ENCODE data around the gene ADH6. TPM values are rescaled to one million over a fixed set of nuclear protein-coding genes. Genes with fewer than 3 reads are reported as not detected.

Gene ADH6
- total and polyA plus RNA-seq, 2 of the 8 experiments (the other 6 are each of a cell fraction or from before 2014, with no cell fraction given) = not detected

GRCh38 chr4:99157478-99157935 is 61.5 kb downstream of the ADH6 start (continued):
- TF ChIP-seq, protein P1, sequence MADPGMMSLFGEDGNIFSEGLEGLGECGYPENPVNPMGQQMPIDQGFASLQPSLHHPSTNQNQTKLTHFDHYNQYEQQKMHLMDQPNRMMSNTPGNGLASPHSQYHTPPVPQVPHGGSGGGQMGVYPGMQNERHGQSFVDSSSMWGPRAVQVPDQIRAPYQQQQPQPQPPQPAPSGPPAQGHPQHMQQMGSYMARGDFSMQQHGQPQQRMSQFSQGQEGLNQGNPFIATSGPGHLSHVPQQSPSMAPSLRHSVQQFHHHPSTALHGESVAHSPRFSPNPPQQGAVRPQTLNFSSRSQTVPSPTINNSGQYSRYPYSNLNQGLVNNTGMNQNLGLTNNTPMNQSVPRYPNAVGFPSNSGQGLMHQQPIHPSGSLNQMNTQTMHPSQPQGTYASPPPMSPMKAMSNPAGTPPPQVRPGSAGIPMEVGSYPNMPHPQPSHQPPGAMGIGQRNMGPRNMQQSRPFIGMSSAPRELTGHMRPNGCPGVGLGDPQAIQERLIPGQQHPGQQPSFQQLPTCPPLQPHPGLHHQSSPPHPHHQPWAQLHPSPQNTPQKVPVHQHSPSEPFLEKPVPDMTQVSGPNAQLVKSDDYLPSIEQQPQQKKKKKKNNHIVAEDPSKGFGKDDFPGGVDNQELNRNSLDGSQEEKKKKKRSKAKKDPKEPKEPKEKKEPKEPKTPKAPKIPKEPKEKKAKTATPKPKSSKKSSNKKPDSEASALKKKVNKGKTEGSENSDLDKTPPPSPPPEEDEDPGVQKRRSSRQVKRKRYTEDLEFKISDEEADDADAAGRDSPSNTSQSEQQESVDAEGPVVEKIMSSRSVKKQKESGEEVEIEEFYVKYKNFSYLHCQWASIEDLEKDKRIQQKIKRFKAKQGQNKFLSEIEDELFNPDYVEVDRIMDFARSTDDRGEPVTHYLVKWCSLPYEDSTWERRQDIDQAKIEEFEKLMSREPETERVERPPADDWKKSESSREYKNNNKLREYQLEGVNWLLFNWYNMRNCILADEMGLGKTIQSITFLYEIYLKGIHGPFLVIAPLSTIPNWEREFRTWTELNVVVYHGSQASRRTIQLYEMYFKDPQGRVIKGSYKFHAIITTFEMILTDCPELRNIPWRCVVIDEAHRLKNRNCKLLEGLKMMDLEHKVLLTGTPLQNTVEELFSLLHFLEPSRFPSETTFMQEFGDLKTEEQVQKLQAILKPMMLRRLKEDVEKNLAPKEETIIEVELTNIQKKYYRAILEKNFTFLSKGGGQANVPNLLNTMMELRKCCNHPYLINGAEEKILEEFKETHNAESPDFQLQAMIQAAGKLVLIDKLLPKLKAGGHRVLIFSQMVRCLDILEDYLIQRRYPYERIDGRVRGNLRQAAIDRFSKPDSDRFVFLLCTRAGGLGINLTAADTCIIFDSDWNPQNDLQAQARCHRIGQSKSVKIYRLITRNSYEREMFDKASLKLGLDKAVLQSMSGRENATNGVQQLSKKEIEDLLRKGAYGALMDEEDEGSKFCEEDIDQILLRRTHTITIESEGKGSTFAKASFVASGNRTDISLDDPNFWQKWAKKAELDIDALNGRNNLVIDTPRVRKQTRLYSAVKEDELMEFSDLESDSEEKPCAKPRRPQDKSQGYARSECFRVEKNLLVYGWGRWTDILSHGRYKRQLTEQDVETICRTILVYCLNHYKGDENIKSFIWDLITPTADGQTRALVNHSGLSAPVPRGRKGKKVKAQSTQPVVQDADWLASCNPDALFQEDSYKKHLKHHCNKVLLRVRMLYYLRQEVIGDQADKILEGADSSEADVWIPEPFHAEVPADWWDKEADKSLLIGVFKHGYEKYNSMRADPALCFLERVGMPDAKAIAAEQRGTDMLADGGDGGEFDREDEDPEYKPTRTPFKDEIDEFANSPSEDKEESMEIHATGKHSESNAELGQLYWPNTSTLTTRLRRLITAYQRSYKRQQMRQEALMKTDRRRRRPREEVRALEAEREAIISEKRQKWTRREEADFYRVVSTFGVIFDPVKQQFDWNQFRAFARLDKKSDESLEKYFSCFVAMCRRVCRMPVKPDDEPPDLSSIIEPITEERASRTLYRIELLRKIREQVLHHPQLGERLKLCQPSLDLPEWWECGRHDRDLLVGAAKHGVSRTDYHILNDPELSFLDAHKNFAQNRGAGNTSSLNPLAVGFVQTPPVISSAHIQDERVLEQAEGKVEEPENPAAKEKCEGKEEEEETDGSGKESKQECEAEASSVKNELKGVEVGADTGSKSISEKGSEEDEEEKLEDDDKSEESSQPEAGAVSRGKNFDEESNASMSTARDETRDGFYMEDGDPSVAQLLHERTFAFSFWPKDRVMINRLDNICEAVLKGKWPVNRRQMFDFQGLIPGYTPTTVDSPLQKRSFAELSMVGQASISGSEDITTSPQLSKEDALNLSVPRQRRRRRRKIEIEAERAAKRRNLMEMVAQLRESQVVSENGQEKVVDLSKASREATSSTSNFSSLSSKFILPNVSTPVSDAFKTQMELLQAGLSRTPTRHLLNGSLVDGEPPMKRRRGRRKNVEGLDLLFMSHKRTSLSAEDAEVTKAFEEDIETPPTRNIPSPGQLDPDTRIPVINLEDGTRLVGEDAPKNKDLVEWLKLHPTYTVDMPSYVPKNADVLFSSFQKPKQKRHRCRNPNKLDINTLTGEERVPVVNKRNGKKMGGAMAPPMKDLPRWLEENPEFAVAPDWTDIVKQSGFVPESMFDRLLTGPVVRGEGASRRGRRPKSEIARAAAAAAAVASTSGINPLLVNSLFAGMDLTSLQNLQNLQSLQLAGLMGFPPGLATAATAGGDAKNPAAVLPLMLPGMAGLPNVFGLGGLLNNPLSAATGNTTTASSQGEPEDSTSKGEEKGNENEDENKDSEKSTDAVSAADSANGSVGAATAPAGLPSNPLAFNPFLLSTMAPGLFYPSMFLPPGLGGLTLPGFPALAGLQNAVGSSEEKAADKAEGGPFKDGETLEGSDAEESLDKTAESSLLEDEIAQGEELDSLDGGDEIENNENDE (IDR thresholded peaks at IDR 0.05; ENCODE audit: insufficient replicate concordance, low read length) = no peak
- TF ChIP-seq EGR1 (IDR thresholded peaks at IDR 0.05; ENCODE audit: borderline replicate concordance, low read depth, low read length) (no peak), TEAD4 (IDR thresholded peaks at IDR 0.05; ENCODE audit: low read depth, low read length) (no peak), KDM5A (IDR thresholded peaks at IDR 0.05; ENCODE audit: low read length) (no peak), RBBP5 (IDR thresholded peaks at IDR 0.05; ENCODE audit: borderline replicate concordance, low read depth, low read length) (no peak), SRF (IDR thresholded peaks at IDR 0.05; ENCODE audit: low read depth, low read length) (no peak), JUN (IDR thresholded peaks at IDR 0.05; ENCODE audit: low read depth, low read length) (no peak), FOSL1 (IDR thresholded peaks at IDR 0.05; ENCODE audit: insufficient read depth, low read depth, low read length) (no peak), POU5F1 (IDR thresholded peaks at IDR 0.05; ENCODE audit: low read depth, low read length) (no peak), SP1 (IDR thresholded peaks at IDR 0.05; ENCODE audit: low read depth, low read length) (no peak), YY1 (IDR thresholded peaks at IDR 0.05; ENCODE audit: low read depth, low read length) (no peak), SIRT6 (IDR thresholded peaks at IDR 0.05; ENCODE audit: low read length) (no peak), PHF8 (conservative IDR thresholded peaks at IDR 0.05; ENCODE audit: low read depth, low read length) (no peak)
